Upper lobe of left lung (tissue), 4 donors: ENCODE data around the gene C9orf57.

Experiments
- CTCF ChIP-seq, 6 experiments: fragments of 450-650 bp in 4 of 6; fragments of 200-600 bp in 2 of 6; sonication (generic) in 2 of 6; IDR thresholded peaks; one replicate each; pipeline ENCODE4 v1.5.1; 2016 to 2019; ENCODE audit warnings: antibody characterized with exemption in 6 of 6
- POLR2AphosphoS5 ChIP-seq, 2 donors: sonication (generic); formaldehyde crosslinking; IDR thresholded peaks; one replicate each; pipeline ENCODE4 v1.5.1; 2017; ENCODE audit warnings: antibody characterized with exemption in 2 of 2

- no peak for TF ChIP-seq CTCF (IDR thresholded peaks at IDR 0.05)
- TF ChIP-seq POLR2AphosphoS5 (IDR thresholded peaks at IDR 0.05) = no peak
These were observed 34.5 kb downstream of the C9orf57 start for GRCh38 chr9:72025906-72026305.
